ACC112 (cell line): ENCODE results near the gene AGPAT4.

Experiments used
- H2AFZ ChIP-seq: fragments of 200-600 bp; sonication (generic); one replicate; pipeline ENCODE4 v1.6.0; 2017; ENCODE audit warnings: antibody characterized with exemption, low read length; ENCODE audit not compliant: unreplicated experiment
- H3K27ac ChIP-seq: fragments of 200-600 bp; sonication (generic); 2 replicates; pipeline ENCODE4 v1.5.1; 2014; ENCODE audit warnings: low read depth, mild to moderate bottlenecking, antibody characterized with exemption, low read length, moderate library complexity
- H3K27me3 ChIP-seq: fragments of 200-600 bp; sonication (generic); 2 replicates; pipeline ENCODE4 v1.6.1; 2014; ENCODE audit warnings: mild to moderate bottlenecking, antibody characterized with exemption, low read length, moderate library complexity, mixed read lengths; ENCODE audit not compliant: insufficient read depth
- H3K36me3 ChIP-seq: fragments of 200-600 bp; sonication (generic); 2 replicates; pipeline ENCODE4 v1.6.1; 2016; ENCODE audit warnings: mild to moderate bottlenecking, antibody characterized with exemption, low read length, moderate library complexity, mixed read lengths; ENCODE audit not compliant: insufficient read depth
- H3K4me1 ChIP-seq: fragments of 200-600 bp; sonication (generic); one replicate; pipeline ENCODE4 v1.6.1; 2016; ENCODE audit warnings: low read length, mixed read lengths; ENCODE audit not compliant: insufficient read depth, unreplicated experiment, control insufficient read depth
- H3K4me3 ChIP-seq: fragments of 200-600 bp; sonication (generic); 2 replicates; pipeline ENCODE4 v1.5.1; 2014; ENCODE audit warnings: mild to moderate bottlenecking, low read depth, low read length
- H3K79me2 ChIP-seq: fragments of 200-600 bp; sonication (generic); one replicate; pipeline ENCODE4 v1.6.0; 2016; ENCODE audit warnings: low read length; ENCODE audit not compliant: control insufficient read depth, unreplicated experiment, insufficient read depth

AGPAT4 gene

GRCh38 chr6:161200610-161201370 is 73.1 kb downstream of the AGPAT4 start:
- no peak overlapping the region for H2AFZ ChIP-seq
- no peaks in the 10 kb centered on the region for H3K36me3 ChIP-seq
- no peaks in the 10 kb centered on the region for H3K27me3 ChIP-seq
- H3K79me2 ChIP-seq = no peaks in the 10 kb centered on the region
- H3K4me3 ChIP-seq = no peak overlapping the region
- H3K27ac ChIP-seq = no peak overlapping the region
- H3K4me1 ChIP-seq = no peaks in the 10 kb centered on the region

GRCh38 chr6:161199850-161200249 is 74.0 kb downstream of the AGPAT4 start:
- no peaks in the 10 kb centered on the region for H3K36me3 ChIP-seq
- H3K79me2 ChIP-seq = no peaks in the 10 kb centered on the region
- H3K4me3 ChIP-seq = no peak overlapping the region
- H3K27ac ChIP-seq = no peak overlapping the region
- no peaks in the 10 kb centered on the region for H3K27me3 ChIP-seq
- H3K4me1 ChIP-seq = no peaks in the 10 kb centered on the region
- no peak overlapping the region for H2AFZ ChIP-seq

- no peaks in the 10 kb centered on the region for H3K79me2 ChIP-seq
- no peak overlapping the region for H3K4me3 ChIP-seq
- no peak overlapping the region for H3K27ac ChIP-seq
- no peaks in the 10 kb centered on the region for H3K27me3 ChIP-seq
- no peak overlapping the region for H2AFZ ChIP-seq
- H3K4me1 ChIP-seq = no peaks in the 10 kb centered on the region
- no peaks in the 10 kb centered on the region for H3K36me3 ChIP-seq
Observed at GRCh38 chr6:161198783-161199460, 74.9 kb downstream of the AGPAT4 start.

GRCh38 chr6:161198176-161198575 is 75.7 kb downstream of the AGPAT4 start:
- Histone ChIP-seq H3K4me3 (no peak overlapping the region), H3K36me3 (no peaks in the 10 kb centered on the region; the same call in 1 of the 2 replicates), H2AFZ (no peak overlapping the region), H3K27ac (no peak overlapping the region), H3K4me1 (no peaks in the 10 kb centered on the region), H3K27me3 (no peaks in the 10 kb centered on the region), H3K79me2 (no peaks in the 10 kb centered on the region)

GRCh38 chr6:161195386-161195785 is 78.5 kb downstream of the AGPAT4 start:
- H3K4me3 ChIP-seq = no peak overlapping the region
- H3K27ac ChIP-seq = no peak overlapping the region
- no peak overlapping the region for H2AFZ ChIP-seq
- H3K27me3 ChIP-seq = no peaks in the 10 kb centered on the region
- H3K36me3 ChIP-seq = no peaks in the 10 kb centered on the region; the same call in 1 of the 2 replicates
- no peaks in the 10 kb centered on the region for H3K4me1 ChIP-seq
- H3K79me2 ChIP-seq = no peaks in the 10 kb centered on the region

GRCh38 chr6:161194374-161194773 is 79.5 kb downstream of the AGPAT4 start:
- Histone ChIP-seq H3K4me3 (no peak overlapping the region), H3K4me1 (no peaks in the 10 kb centered on the region), H3K27me3 (no peaks in the 10 kb centered on the region)

GRCh38 chr6:161192636-161193411 is 81.0 kb downstream of the AGPAT4 start:
- Histone ChIP-seq H3K27ac (no peak overlapping the region), H3K4me1 (no peaks in the 10 kb centered on the region)

More at GRCh38 chr6:161194374-161194773, 79.5 kb downstream of the AGPAT4 start:
- Histone ChIP-seq H3K79me2 (no peaks in the 10 kb centered on the region), H2AFZ (no peak overlapping the region), H3K36me3 (no peaks in the 10 kb centered on the region; the same call in 1 of the 2 replicates), H3K27ac (no peak overlapping the region)

GRCh38 chr6:161191671-161192070 is 82.2 kb downstream of the AGPAT4 start:
- Histone ChIP-seq H3K4me3 (no peak overlapping the region), H3K4me1 (peaks cover 5% of the 10 kb centered on the region), H3K27ac (no peak overlapping the region), H3K36me3 (no peaks in the 10 kb centered on the region; the same call in 1 of the 2 replicates), H2AFZ (no peak overlapping the region), H3K79me2 (no peaks in the 10 kb centered on the region), H3K27me3 (no peaks in the 10 kb centered on the region)

More at GRCh38 chr6:161192636-161193411, 81.0 kb downstream of the AGPAT4 start:
- no peak overlapping the region for H3K4me3 ChIP-seq
- H2AFZ ChIP-seq = no peak overlapping the region
- H3K27me3 ChIP-seq = no peaks in the 10 kb centered on the region
- no peaks in the 10 kb centered on the region for H3K79me2 ChIP-seq
- H3K36me3 ChIP-seq = no peaks in the 10 kb centered on the region; the same call in 1 of the 2 replicates

GRCh38 chr6:161191007-161191406 is 82.9 kb downstream of the AGPAT4 start:
- H2AFZ ChIP-seq = no peak overlapping the region
- no peak overlapping the region for H3K27ac ChIP-seq
- H3K27me3 ChIP-seq = no peaks in the 10 kb centered on the region
- H3K36me3 ChIP-seq = no peaks in the 10 kb centered on the region; the same call in 1 of the 2 replicates
- H3K4me1 ChIP-seq = peaks cover 12% of the 10 kb centered on the region
- no peaks in the 10 kb centered on the region for H3K79me2 ChIP-seq
- H3K4me3 ChIP-seq = no peak overlapping the region

GRCh38 chr6:161189891-161190290 is 84.0 kb downstream of the AGPAT4 start:
- Histone ChIP-seq H3K4me3 (no peak overlapping the region), H3K4me1 (peaks cover 19% of the 10 kb centered on the region), H2AFZ (no peak overlapping the region), H3K36me3 (no peaks in the 10 kb centered on the region; the same call in 1 of the 2 replicates), H3K27me3 (no peaks in the 10 kb centered on the region), H3K79me2 (no peaks in the 10 kb centered on the region), H3K27ac (no peak overlapping the region)
